MM.1S (cell line): Measurements from ENCODE around the gene ATF3.

Experiments
- EZH2 ChIP-seq: fragments of 300-600 bp; sonication (generic); optimal IDR thresholded peaks from 2 replicates; pipeline ENCODE3; 2017; ENCODE audit warnings: low read depth, mild to moderate bottlenecking, antibody characterized with exemption, low read length, mixed read lengths
- TF ChIP-seq, protein P1 (sequence below): fragments of 300-600 bp; sonication (generic); IDR thresholded peaks from 2 replicates; pipeline ENCODE4 v1.5.1; 2016; ENCODE audit warnings: antibody characterized with exemption, low read length, mixed read lengths

GRCh38 chr1:212655668-212656440 lies 47.3 kb downstream of the ATF3 start:
- TF ChIP-seq, protein P1, sequence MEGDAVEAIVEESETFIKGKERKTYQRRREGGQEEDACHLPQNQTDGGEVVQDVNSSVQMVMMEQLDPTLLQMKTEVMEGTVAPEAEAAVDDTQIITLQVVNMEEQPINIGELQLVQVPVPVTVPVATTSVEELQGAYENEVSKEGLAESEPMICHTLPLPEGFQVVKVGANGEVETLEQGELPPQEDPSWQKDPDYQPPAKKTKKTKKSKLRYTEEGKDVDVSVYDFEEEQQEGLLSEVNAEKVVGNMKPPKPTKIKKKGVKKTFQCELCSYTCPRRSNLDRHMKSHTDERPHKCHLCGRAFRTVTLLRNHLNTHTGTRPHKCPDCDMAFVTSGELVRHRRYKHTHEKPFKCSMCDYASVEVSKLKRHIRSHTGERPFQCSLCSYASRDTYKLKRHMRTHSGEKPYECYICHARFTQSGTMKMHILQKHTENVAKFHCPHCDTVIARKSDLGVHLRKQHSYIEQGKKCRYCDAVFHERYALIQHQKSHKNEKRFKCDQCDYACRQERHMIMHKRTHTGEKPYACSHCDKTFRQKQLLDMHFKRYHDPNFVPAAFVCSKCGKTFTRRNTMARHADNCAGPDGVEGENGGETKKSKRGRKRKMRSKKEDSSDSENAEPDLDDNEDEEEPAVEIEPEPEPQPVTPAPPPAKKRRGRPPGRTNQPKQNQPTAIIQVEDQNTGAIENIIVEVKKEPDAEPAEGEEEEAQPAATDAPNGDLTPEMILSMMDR = no peak
- no peak for TF ChIP-seq EZH2
